Fibroblast of mammary gland (primary cell): ENCODE results near the gene VAMP5.
A peak's percentile ranks its signal among the peaks of the same experiment; 100 is the strongest.

Experiments used
- DNase-seq: peaks from one replicate; pipeline ENCODE4 v3.0.0-alpha.2; 2010; ENCODE audit warnings: low read depth
- H3K4me3 ChIP-seq: 2 replicates; pipeline ENCODE4 v1.5.1; 2011; ENCODE audit warnings: low read depth, mild to moderate bottlenecking, low read length, moderate library complexity; ENCODE audit not compliant: control insufficient read depth
- TF ChIP-seq, protein P1 (sequence below): conservative IDR thresholded peaks from 2 replicates; pipeline ENCODE4 v1.5.1; 2011; ENCODE audit warnings: low read depth, low read length, inconsistent platforms; ENCODE audit not compliant: control insufficient read depth, insufficient read depth

Gene VAMP5

DNA sequence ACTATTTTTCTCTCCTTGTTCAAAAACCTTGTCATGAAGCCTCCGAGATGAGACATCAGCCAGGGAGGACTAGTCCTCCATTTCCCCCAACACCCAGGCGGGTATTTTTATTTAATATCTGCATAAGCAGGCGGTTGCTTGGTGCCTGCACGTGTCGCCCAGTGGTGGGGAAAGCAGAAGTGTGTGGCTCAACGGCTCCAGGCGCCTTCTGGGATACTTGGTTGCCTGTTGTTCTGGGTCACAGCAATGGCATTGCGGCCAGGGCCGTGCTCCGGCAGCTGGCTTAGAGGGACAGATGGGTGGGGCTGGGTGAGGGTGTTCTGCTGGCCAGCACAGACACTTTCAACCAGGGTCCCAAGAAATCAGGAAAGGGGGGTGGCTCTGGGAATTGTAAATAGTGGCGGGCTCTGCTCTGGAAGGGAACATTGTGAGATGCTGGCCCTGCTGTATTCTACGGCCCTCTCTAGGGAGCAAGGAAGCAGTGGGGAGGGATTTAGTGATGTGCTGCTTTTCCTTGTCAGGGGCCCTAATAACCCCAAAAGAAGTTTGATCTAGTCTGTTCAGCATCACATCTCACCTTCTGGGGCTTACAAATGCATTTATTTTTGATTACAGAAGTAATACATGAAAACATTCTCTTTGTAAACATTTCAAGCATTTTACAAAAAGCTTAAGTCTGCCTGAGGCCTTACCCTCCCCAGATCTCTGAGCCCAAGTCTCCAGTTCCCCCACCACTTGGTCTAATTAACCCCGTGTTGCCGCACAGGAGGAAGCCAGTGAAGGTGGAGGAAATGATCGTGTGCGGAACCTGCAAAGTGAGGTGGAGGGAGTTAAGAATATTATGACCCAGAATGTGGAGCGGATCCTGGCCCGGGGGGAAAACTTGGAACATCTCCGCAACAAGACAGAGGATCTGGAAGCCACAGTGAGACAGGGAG, 5.7 kb upstream of the VAMP5 start:
- H3K4me3 ChIP-seq = no peak overlapping the region
- DNase-seq = no peak

DNA sequence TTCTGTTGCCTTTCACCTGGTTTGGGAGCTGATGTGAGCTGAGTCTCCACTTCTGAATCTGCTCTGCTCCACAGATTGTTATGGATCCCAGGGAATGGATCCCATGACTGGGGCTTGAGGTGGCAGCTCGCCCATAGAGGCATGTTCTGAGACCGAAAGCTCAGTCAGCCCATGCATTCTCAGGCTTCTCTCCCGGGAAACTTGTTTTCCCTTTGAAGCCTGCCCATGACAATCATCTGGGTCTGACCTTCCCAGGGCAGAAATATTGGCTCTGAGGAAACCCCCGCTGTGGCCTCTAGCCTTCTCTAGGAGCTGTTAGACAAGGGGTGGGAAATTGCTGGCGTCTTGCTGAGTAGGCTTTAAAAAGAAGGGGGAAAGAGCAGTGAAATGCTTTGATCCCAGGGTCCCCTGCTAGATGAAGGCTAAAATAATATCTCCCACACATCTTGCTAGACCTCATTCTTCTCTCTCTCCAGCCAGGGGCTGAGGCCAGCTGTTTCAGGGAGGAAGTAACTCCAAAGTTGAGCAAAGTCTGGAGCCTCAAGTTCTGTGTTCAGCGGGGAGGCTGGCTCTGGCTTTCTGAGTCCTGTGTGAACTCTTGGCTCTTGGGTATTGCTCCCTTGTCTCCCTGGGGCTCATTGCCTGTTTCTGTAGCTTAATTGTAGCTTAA, 4.8 kb upstream of the VAMP5 start:
- TF ChIP-seq, protein P1, sequence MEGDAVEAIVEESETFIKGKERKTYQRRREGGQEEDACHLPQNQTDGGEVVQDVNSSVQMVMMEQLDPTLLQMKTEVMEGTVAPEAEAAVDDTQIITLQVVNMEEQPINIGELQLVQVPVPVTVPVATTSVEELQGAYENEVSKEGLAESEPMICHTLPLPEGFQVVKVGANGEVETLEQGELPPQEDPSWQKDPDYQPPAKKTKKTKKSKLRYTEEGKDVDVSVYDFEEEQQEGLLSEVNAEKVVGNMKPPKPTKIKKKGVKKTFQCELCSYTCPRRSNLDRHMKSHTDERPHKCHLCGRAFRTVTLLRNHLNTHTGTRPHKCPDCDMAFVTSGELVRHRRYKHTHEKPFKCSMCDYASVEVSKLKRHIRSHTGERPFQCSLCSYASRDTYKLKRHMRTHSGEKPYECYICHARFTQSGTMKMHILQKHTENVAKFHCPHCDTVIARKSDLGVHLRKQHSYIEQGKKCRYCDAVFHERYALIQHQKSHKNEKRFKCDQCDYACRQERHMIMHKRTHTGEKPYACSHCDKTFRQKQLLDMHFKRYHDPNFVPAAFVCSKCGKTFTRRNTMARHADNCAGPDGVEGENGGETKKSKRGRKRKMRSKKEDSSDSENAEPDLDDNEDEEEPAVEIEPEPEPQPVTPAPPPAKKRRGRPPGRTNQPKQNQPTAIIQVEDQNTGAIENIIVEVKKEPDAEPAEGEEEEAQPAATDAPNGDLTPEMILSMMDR = no peak
- H3K4me3 ChIP-seq = no peak overlapping the region
- DNase-seq = no peak

More for the DNA sequence above, 5.7 kb upstream of the VAMP5 start:
- TF ChIP-seq, protein P1 = no peak

DNA sequence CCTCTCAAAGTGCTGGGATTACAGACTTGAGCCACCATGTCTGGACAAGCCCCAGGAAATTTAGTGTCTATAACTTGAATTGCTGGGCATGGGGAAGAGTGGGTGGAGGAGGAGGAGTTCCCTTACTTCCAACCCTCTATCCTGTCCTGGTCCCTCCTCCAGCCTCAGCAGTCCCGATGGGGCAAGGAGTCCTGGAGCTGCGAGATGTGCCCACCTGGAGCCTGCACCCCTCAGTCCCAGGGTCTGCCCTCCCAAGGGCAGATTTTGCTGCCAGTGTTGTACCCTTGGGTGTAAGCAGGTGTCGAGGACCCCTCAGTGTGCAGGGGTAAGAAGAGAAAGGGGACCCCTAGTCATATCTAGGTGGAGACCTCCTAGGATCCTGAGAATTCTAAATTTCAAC, 4.0 kb upstream of the VAMP5 start:
- DNase-seq = no peak
- no peak overlapping the region for H3K4me3 ChIP-seq
- TF ChIP-seq, protein P1 = no peak

DNA sequence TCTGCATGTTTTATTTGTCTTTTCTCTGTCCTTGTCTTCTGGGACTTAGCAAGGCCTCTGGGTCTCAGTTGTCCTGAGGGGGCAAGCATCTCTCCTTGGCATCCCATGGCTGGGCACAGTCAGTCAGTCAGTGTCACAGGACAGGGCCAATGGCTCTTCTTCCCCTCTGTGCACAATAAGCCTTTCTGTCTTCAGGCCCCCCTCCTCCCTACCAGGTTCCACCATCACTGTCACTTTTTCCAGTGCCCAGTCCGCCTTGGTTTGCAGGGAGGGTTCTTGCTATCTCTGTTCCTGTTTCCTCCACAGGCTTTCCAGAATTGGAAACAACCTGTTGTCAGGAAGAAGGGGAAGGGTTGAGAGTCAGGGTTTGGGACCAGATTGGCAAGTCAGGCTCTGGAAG, 1.7 kb upstream of the VAMP5 start:
- no peak for DNase-seq
- TF ChIP-seq, protein P1 = no peak
- no peak overlapping the region for H3K4me3 ChIP-seq

DNA sequence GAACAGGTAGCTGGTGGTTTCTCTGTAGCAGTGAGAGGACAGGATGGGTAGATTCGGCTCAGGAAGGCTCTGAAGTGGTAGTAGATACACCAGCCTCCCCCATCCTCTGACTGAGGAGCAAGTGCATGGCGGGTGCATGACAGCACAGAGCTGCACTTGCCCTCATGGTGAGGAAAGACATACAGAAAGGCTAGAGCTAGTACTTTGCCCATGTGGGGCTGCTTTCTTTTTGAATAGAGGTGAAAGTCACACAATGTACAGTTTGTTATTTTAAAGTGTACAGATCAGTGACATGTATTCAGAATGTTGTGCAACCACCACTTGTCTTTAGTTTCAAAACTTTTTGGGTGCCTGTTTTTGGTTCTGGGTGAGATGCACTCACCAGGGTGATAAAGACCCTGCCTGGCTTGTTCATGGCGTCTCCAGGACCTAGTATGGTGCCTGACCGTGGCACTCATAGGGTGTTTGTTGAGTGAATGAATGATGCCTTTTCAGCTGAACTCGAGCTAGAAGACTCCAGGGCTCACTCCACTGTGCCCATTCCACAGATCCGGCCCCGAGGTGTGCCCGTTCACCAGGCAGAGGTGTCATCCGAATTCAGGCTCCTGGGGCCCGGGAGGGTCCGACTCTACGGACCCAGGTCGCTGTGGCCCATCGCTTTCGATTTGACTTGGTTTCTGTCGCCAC, 421 bp upstream of the VAMP5 start:
- H3K4me3 ChIP-seq = peak overlapping the region; percentile 42
- TF ChIP-seq, protein P1 = no peak
- no peak for DNase-seq
